8988T (cell line): Measurements from ENCODE around the gene IQSEC1.

Experiments
- DNase-seq: peaks from one replicate; pipeline ENCODE4 v3.0.0; 2011

The IQSEC1 gene

DNA sequence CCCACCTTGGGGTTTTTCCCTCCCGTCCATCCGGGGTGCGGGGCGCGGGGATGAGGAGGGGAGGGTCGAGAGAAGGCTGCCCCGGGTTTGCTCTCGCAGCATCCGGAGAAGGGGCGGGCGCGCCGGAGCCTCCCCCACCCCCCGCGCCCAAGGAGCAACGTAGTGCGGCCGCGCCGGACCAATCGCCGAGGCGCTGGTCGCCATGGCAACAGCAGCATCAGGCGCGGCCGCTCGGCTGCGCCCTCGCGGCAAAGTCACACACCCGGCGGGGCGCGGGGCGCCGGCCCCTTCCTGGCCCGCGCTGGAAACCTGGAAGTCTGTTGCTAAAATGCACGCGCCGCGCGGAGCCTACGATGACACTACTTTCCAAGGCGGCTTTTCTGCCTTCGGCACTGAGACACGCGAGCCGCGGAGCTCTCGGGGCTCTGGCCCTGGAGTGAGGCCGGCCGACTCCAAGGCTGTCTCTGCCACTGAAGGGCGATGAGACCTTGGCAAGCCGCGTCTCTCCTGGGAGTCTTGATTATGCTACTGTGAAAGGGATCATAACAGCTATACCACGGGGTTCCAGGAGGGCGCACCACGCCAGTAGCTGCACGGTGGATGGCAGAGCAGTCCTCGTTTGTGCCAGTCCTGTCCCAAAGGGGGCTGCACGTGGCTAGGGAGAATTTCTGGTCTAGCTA lies at the start of gene IQSEC1:
TSS of gene IQSEC1 (minus strand) at position 104 of the 680 bp plus-strand sequence. CDS start 415 bp downstream, outside the sequence.
- no peak for DNase-seq

DNA sequence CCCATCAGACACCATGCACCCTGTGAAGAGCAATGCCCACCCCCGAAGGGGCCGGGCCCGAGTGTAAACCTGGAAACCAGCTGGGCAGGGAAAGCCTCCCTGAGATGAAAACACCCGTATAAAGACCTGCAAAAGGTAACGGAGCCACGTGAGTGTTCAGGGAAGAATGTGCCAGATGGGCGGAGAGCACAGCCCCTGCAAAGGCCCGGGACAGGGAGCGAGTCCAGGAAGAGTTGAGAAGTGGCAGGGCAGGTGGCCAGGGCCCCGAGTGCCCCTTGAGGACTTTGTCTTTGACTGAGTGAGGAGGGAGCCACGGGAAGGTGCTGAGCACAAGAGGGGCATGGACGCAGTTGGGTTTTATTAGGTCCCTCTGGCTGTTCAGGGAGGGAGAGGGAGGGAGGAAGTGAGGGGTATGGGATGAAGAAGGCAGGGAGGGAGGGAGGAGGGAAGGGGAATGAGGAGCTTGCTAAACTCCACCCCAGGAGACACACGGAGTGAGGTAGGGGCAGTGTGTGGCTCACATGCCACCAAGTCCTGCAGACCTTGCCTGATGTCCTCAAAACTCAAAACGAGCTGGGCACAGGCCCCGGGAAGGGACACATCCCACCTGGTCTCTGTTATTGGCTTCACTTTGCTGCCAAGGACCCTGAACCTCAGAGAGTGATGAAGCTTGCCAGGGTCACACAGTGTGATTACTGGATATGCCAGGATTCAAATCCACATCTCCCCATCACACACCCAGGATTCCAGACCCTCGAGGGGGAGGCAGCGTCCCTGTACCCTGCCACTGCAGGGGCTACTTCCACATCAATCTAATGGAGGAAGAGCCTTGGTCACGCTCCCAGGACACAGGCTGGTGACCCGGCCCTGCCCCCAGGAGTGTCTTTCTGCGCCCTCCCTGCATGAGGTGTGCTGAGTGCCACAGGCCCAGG lies 49.1 kb upstream of the IQSEC1 start:
- DNase-seq = no peak

- no peak for DNase-seq
Observed at GRCh38 chr3:13121553-13122001, 48.3 kb upstream of the IQSEC1 start.

GRCh38 chr3:13120928-13121552 lies 47.8 kb upstream of the IQSEC1 start:
- DNase-seq = no peak

- no peak for DNase-seq
Observed at GRCh38 chr3:13120289-13120927, 47.2 kb upstream of the IQSEC1 start.

DNA sequence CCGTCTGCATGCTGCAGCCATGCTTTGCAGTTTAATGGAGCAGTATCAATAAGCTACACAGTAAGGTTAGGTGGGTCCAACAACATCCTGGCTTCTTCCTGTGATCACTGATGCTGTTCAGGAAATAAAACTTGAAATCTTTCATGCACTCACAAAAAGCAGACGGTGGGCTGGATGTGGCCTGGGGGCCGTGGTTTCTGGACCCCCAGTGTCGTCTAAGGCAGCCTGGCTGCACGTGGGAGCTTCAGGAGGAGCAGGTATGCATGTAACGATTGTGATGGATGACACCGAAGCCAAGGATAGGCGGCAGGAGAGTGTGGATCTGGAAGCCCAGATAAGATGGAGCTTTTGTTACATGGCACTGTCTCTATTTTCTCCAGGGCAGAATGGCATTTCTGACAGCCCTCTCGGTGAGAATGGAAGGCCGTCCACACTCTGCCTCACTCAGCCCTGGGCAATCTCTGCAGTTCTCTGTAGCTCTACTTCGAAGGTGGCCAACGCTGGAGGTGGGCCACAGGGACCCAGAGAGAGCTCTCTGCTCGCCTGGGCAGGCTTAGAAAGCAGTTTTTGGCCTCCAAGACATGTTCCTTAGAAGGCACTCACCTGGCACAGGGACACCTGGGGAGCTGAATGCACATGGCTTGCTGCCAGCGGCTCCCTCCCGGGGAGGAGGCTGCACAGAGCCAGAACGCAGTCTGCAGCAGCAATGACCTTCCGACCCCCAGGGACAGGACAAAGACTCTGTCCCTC lies 46.4 kb upstream of the IQSEC1 start:
- DNase-seq = no peak

DNA sequence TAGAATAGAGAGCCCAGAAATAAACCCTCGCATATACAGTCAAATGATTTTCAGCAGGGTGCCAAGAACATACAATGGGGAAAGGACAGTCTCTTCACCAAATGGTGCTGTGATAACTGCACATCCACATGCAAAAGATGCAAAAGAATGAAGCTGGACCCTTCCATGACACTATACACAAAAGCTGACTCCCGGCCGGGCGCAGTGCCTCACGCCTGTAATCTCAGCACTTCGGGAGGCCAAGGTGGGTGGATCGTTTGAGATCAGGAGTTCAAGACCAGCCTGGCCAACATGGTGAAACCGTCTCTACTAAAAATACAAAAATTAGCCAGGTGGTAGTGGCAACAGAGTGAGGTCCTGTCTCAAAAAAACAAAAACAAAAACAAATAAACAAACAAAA lies 43.2 kb upstream of the IQSEC1 start:
- DNase-seq = no peak

- no peak for DNase-seq
Observed at GRCh38 chr3:13115991-13116390, 42.8 kb upstream of the IQSEC1 start.

GRCh38 chr3:13115576-13115910 lies 42.3 kb upstream of the IQSEC1 start:
- DNase-seq = no peak

- no peak for DNase-seq
Observed at GRCh38 chr3:13114811-13115575, 41.8 kb upstream of the IQSEC1 start.

- no peak for DNase-seq
Observed at GRCh38 chr3:13113346-13114330, 40.4 kb upstream of the IQSEC1 start.

GRCh38 chr3:13112521-13113345 lies 39.5 kb upstream of the IQSEC1 start:
- no peak for DNase-seq

DNA sequence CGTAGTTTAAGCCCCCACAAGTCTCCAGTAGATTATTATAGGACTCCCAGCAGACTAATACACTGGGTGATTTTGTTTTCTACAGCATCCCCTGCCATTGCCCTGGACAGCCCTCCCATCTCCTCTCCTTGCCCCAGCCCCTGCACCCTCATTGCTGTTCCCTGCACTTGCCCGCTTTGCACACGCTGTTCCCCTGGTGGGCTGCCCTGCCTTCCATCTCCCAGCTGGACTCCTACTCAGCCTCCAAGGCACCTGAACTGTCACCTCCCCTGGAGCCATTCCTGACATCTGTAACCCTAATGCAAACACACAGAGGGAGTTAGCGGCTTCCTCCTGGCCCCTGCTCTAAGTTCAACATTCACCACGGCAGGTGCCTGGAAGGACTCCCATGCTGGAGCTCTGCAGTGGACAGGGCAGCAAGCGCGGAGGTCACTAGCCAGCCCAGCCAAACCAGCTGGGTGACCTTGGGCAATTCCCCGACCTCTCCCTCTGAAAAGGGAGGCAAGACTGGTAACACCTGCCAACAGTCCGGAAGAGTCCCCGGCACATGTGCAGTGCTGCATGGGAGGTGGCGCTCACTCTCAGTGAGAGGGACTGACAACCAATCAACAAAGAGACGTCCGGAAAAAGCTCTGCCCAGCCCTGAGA lies 38.8 kb upstream of the IQSEC1 start:
- no peak for DNase-seq

DNA sequence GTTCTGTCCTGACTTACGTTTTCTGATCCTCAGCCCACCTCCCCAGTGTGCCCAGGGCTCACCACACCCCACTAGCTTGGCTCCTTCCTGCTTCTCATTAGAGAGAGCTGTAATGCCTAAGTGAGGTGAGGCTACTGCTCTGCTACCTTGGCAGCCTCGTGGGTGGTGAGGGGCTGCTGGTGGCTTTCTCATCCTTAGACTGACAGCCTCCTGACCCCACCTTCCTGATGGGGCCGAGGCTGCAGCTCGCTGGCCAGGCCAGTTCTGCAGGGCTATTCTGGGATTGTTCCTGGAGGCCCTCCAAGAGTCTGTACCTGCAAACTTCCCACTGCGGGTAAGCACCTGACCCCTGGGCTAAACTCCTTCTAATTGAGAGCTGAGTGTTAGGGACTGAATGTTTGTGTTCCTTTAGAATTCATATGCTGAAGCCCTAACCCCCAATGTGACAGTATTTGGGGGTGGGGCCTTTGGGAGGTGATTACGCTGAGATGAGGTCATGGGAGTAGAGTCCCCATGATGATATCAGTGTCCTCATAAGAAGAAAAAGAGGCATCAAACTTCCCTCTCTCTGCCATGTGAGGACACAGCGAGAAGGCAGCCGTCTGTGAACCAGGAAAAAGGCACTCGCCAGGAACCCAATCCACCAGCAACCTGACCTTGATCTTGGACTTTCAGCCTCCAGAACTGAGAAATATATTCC lies 38.1 kb upstream of the IQSEC1 start:
- no peak for DNase-seq

DNA sequence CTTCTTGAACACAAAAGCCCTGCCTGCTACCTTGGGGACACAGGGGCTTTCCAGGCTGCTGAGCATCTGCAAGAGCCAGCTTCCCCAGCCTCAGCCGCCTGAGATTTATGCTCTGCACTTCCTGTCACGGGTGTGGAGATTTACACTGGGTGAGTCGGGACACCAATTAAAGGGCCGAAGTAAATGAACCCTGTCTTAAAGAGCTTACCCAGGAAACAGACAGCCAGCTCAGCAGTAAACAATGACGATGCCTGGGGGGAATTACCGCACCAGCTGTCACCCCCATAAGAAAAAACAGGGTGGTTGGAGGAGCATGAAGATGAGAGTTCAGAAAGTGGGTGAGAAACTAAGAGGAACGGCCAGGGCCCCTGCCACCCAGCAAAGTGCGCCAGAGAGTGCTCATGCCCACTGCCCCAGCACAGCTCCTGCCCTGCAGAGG lies 37.5 kb upstream of the IQSEC1 start:
- no peak for DNase-seq

DNA sequence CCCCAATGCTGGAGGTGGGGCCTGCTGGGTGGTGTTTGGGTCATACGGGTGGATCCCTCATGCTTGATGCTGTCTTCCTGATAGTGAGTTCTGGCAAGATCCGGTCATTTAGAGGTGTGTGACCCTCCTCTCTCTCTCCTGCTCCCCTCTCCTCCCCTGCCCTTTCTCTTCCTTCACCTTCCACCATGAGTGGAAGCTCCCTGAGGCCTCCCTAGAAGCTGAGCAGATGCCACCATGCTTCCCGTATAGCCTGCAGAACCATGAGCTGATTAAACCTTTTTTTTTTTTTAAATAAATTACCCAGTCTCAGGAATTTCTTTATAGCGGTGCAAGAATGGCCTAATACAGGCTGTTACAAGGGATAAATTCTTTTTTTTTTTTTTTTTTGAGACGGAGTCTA lies 36.3 kb upstream of the IQSEC1 start:
- DNase-seq = no peak

DNA sequence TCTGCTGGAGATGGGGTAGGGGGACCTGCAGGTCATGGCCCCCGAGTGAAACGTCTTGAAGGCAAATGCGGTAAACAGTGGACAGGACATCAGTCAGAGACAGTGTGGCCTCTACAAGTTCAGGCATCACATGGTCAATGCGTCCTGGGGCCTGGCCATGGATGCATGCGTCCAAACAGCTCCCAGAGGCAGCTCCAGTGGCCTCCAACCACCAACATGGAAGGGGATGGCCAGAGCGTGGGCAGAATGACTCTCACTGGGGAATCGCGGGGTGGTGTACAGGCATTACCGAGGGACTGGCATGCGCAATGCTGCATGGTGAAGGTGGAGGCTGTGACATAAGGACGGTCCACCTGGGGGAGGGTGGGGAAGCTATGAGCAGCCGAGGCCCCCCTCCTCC lies 35.6 kb upstream of the IQSEC1 start:
- no peak for DNase-seq

- DNase-seq = no peak
Observed at GRCh38 chr3:13107661-13108060, 34.4 kb upstream of the IQSEC1 start.
